GM18951 (cell line): ENCODE measurements around the gene GNAO1.

Source experiments
- POLR2A ChIP-seq: IDR thresholded peaks from 4 replicates; pipeline ENCODE4 v1.6.1; 2011; ENCODE audit warnings: mild to moderate bottlenecking; ENCODE audit not compliant: insufficient read length, insufficient read depth; ENCODE audit errors: extremely low read depth
- in situ Hi-C: fragments of 300-500 bp; cut with MboI; formaldehyde crosslinking; loops from one replicate; pipeline ENCODE4 v1.12.0; 2022; ENCODE audit warnings: low sequenced_read_pairs, mixed read lengths, inconsistent platforms; ENCODE audit not compliant: unreplicated experiment

The GNAO1 gene

GRCh38 chr16:56203052-56203451, 11.8 kb downstream of the GNAO1 start:
- no peak for TF ChIP-seq POLR2A
- in situ Hi-C loops, result no loop called here

DNA sequence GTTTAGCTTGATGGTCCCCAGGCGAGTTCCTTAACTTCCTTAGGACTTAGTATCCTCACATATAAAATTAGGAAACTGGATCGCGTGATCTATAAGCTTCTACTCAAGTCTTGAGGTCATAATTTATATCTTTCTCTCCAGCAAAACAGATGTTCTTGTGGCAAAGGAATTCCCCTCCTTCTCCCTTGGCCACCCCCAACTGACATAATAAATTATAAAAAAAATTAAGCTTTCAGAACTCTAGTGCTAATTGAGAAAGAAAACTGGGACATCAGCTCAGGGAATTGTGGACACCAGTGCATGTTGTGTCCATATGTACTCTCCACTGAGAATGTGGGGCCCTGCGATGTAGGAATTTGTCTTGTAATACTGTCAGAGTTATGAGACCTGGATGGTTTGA, 13.5 kb downstream of the GNAO1 start:
- in situ Hi-C loops, result no loop called here
- no peak for TF ChIP-seq POLR2A

DNA sequence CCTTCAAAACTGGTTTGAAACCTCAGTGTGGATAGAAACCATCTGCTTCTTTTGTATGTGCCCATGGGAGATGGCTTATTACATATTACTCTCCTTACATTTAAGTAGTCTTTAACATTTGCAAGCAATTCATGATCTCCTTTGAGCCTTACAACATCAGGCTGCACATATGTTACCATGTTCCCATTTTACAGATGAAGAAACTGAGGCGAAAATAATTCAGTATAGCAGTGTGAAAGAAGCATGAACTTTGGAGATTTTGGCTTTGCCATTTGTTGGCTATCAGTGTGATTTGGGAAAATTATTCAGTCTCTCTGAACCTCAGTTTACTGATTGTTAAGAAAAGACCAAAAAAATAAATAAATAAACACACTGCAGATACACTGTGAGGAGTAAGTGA, 15.7 kb downstream of the GNAO1 start:
- TF ChIP-seq POLR2A, result no peak
- in situ Hi-C loops, result no loop called here

DNA sequence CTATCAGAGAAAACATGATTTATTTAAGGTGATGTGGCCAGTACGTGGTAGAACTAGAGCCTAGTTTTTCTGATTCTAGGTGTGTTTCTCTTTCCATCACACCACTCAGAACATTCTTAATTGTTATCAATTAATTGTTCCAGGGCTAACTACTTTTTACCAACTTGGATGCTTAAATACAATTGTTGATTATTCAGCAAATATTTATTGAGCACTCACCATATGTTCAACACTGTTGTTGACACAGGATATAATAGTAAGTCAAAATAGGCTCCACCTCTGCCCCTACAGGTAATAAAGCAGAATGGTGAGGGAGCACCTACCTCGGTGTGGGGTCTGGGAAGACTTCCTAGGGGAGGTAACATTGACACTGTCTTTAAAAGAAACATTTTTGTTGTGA, 16.1 kb downstream of the GNAO1 start:
- no peak for TF ChIP-seq POLR2A
- in situ Hi-C loops, result no loop called here

- TF ChIP-seq POLR2A, result no peak
- in situ Hi-C loops, result no loop called here
Measured at GRCh38 chr16:56211435-56211981, 20.2 kb downstream of the GNAO1 start.

DNA sequence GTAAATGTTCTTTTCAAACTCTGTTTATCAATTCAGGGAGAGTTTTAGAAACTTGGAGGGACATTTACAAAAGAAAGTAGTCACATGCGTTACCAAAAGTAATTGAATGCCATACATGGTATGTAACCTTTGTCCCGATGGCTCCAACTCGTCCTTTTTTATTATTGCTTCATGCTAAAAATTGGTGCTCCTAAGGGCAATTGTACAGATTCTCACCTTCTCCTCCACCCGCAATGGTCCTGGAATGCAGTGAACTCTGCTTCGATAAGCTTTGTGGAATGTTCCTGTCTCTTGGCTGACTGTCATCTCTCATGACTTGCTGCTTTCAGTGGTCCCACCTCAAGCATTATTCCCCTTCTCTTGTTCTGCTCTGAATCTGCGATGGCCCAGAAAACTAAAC, 20.9 kb downstream of the GNAO1 start:
- no peak for TF ChIP-seq POLR2A
- in situ Hi-C loops, result no loop called here

- in situ Hi-C loops, result no loop called here
- TF ChIP-seq POLR2A, result no peak
Measured at GRCh38 chr16:56221995-56222394, 30.7 kb downstream of the GNAO1 start.

- no peak for TF ChIP-seq POLR2A
- in situ Hi-C loops, result no loop called here
Measured at GRCh38 chr16:56222474-56222997, 31.2 kb downstream of the GNAO1 start.

GRCh38 chr16:56225017-56225742, 33.9 kb downstream of the GNAO1 start:
- in situ Hi-C loops, result no loop called here
- TF ChIP-seq POLR2A, result no peak

- in situ Hi-C loops, result no loop called here
- no peak for TF ChIP-seq POLR2A
Measured at GRCh38 chr16:56226187-56226586, 34.9 kb downstream of the GNAO1 start.

- no peak for TF ChIP-seq POLR2A
- in situ Hi-C loops, result no loop called here
Measured at GRCh38 chr16:56226845-56227525, 35.7 kb downstream of the GNAO1 start.

DNA sequence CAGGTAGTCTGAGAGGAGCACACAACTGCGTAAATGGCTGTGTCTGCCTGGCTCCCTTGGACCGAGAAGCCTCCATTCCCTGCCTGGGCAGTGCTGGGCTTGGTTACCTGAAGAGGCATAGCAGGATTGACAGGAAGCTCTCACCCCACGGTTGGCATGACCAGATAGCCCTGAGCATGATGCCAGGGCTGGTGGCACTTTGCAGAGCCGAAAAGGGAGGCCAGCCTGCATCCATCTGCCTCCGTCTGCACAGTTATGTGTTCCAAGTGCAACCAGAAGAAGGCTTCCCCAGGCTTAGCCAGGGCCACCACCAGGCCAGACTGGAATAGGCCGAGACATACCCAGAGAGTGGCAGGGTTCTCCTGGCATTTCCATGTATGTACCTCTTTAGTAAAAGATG, 36.6 kb downstream of the GNAO1 start:
- in situ Hi-C loops, result no loop called here
- no peak for TF ChIP-seq POLR2A

- in situ Hi-C loops, result no loop called here
- TF ChIP-seq POLR2A, result no peak
Measured at GRCh38 chr16:56228476-56228875, 37.2 kb downstream of the GNAO1 start.
